Endothelial cell of umbilical vein (primary cell): ENCODE results near the gene EHD1.

Experiments
- CTCF ChIP-seq, 2 donors: IDR thresholded peaks; 1 replicate in 1 of 2; 2 replicates in 1 of 2; pipeline ENCODE4 v1.5.1; 2011; ENCODE audit warnings: low read length in 2 of 2, mild to moderate bottlenecking in 2 of 2, moderate library complexity in 2 of 2, control low read depth in 1 of 2, inconsistent platforms in 1 of 2, low read depth in 1 of 2; ENCODE audit not compliant: insufficient read depth in 1 of 2; ENCODE audit errors: extremely low read depth in 1 of 2
- EZH2 ChIP-seq: IDR thresholded peaks from 2 replicates; pipeline ENCODE4 v1.6.1; 2012; ENCODE audit warnings: borderline replicate concordance, low read depth, mild to moderate bottlenecking, moderate library complexity, low read length, inconsistent platforms; ENCODE audit not compliant: severe bottlenecking
- FOS ChIP-seq: IDR thresholded peaks from 2 replicates; pipeline ENCODE4 v1.6.1; 2011; ENCODE audit warnings: mild to moderate bottlenecking, low read length, moderate library complexity, borderline replicate concordance; ENCODE audit not compliant: insufficient read depth
- JUN ChIP-seq: IDR thresholded peaks from 2 replicates; pipeline ENCODE4 v1.6.1; 2011; ENCODE audit warnings: borderline replicate concordance, low read depth; ENCODE audit not compliant: insufficient read length, insufficient read depth
- MAX ChIP-seq: IDR thresholded peaks from 2 replicates; pipeline ENCODE4 v1.6.1; 2011; ENCODE audit not compliant: insufficient read depth, insufficient read length
- MYC ChIP-seq: IDR thresholded peaks from one replicate; pipeline ENCODE4 v1.6.1; 2011; ENCODE audit warnings: mild to moderate bottlenecking, low read depth, low read length
- POLR2A ChIP-seq: IDR thresholded peaks from 2 replicates; pipeline ENCODE4 v1.6.1; 2012; ENCODE audit warnings: low read depth, mild to moderate bottlenecking, control low read depth, low read length
- POLR2AphosphoS5 ChIP-seq: IDR thresholded peaks from 2 replicates; pipeline ENCODE4 v1.6.1; 2012; ENCODE audit warnings: low read depth, mild to moderate bottlenecking, control low read depth, low read length, moderate library complexity; ENCODE audit not compliant: insufficient read depth

GRCh38 chr11:64864473-64865285, 13.7 kb downstream of the EHD1 start:
- TF ChIP-seq CTCF (IDR thresholded peaks at IDR 0.05; ENCODE audit: extremely low read depth in 1 of 2, insufficient read depth in 1 of 2, low read depth in 1 of 2, low read length in 2 of 2) (no peak), EZH2 (no peak), MYC (no peak), POLR2A (no peak), MAX (no peak), FOS (no peak), JUN (no peak), POLR2AphosphoS5 (no peak)
